ENCODE results near the gene ATP2B1.
A peak's percentile ranks its signal among the peaks of the same experiment; 100 is the strongest.

The ATP2B1 gene

GRCh38 chr12:89673603-89674002 lies 35.0 kb downstream of the ATP2B1 start:
- Histone ChIP-seq H3K27ac (no peak overlapping the region), H4K20me1 (peaks cover 25 to 100% (median 86%) of the 10 kb centered on the region in 11 experiments; a peak in 20 of 22 replicates)

GRCh38 chr12:89672589-89672979 lies 36.1 kb downstream of the ATP2B1 start:
- H3K9me3 ChIP-seq (replicated peaks in 1 of 11) = peaks cover 0 to 9% (median 0%) of the 10 kb centered on the region in 11 experiments; a peak in 5 of 22 replicates
- H3K4me1 ChIP-seq = peaks cover 0 to 75% (median 0%) of the 10 kb centered on the region in 10 experiments; a peak in 4 of 20 replicates
- H3K4me3 ChIP-seq = no peak overlapping the region
- peak overlapping the region in 2 of 11 experiments; percentile 13 to 43; a peak in 3 of 22 replicates for H3K4me2 ChIP-seq
- TF ChIP-seq Cebpa-rat (IDR thresholded peaks at IDR 0.05) = no peak
- H3K9ac ChIP-seq = no peak overlapping the region
- peaks cover 0 to 42% (median 5%) of the 10 kb centered on the region in 11 experiments; a peak in 12 of 22 replicates for H3K36me3 ChIP-seq
- no peak overlapping the region for H3K27ac ChIP-seq
- peaks cover 22 to 100% (median 88%) of the 10 kb centered on the region in 11 experiments; a peak in 19 of 22 replicates for H4K20me1 ChIP-seq
- H3K27me3 ChIP-seq = no peaks in the 10 kb centered on the region

More at GRCh38 chr12:89673603-89674002, 35.0 kb downstream of the ATP2B1 start:
- Histone ChIP-seq H3K4me1 (peaks cover 0 to 75% (median 0%) of the 10 kb centered on the region in 10 experiments; a peak in 4 of 20 replicates), H3K9ac (no peak overlapping the region), H3K27me3 (no peaks in the 10 kb centered on the region), H3K4me2 (peak overlapping the region in 2 of 11 experiments; percentile 1 to 2; a peak in 1 of 22 replicates), H3K9me3 (replicated peaks in 1 of 11) (peaks cover 0 to 8% (median 0%) of the 10 kb centered on the region in 11 experiments; a peak in 5 of 22 replicates), H3K4me3 (no peak overlapping the region), H3K36me3 (peaks cover 0 to 33% (median 0%) of the 10 kb centered on the region in 11 experiments; a peak in 9 of 22 replicates)
- TF ChIP-seq Cebpa-rat (IDR thresholded peaks at IDR 0.05) = no peak

- peaks cover 17 to 100% (median 87%) of the 10 kb centered on the region in 11 experiments; a peak in 19 of 22 replicates for H4K20me1 ChIP-seq
- H3K9me3 ChIP-seq (replicated peaks in 1 of 11) = peaks cover 0 to 9% (median 0%) of the 10 kb centered on the region in 11 experiments; a peak in 5 of 22 replicates
- peak overlapping the region in 1 of 11 experiments; percentile 43; a peak in 1 of 22 replicates for H3K4me2 ChIP-seq
- no peak for TF ChIP-seq Cebpa-rat (IDR thresholded peaks at IDR 0.05)
- H3K4me3 ChIP-seq = no peak overlapping the region
- H3K27me3 ChIP-seq = no peaks in the 10 kb centered on the region
- H3K36me3 ChIP-seq = peaks cover 0 to 47% (median 7%) of the 10 kb centered on the region in 11 experiments; a peak in 12 of 22 replicates
- no peak overlapping the region for H3K9ac ChIP-seq
- H3K4me1 ChIP-seq = peaks cover 0 to 79% (median 0%) of the 10 kb centered on the region in 10 experiments; a peak in 5 of 20 replicates
- H3K27ac ChIP-seq = no peak overlapping the region
These were observed 37.2 kb downstream of the ATP2B1 start for GRCh38 chr12:89671469-89671868.

GRCh38 chr12:89669197-89669596 lies 39.4 kb downstream of the ATP2B1 start:
- no peak overlapping the region for H3K4me3 ChIP-seq
- no peak for TF ChIP-seq Cebpa-rat (IDR thresholded peaks at IDR 0.05)
- no peak overlapping the region for H3K9ac ChIP-seq
- H3K27ac ChIP-seq = no peak overlapping the region
- peaks cover 0 to 86% (median under 1%) of the 10 kb centered on the region in 10 experiments; a peak in 6 of 20 replicates for H3K4me1 ChIP-seq
- H3K27me3 ChIP-seq = no peaks in the 10 kb centered on the region
- H3K9me3 ChIP-seq (replicated peaks in 1 of 11) = peaks cover 0 to 9% (median 0%) of the 10 kb centered on the region in 11 experiments; a peak in 5 of 22 replicates
- peaks cover 20 to 100% (median 83%) of the 10 kb centered on the region in 11 experiments; a peak in 18 of 22 replicates for H4K20me1 ChIP-seq
- peaks cover 0 to 47% (median 7%) of the 10 kb centered on the region in 11 experiments; a peak in 13 of 22 replicates for H3K36me3 ChIP-seq
- H3K4me2 ChIP-seq = peak overlapping the region in 2 of 11 experiments; percentile 16 to 26; a peak in 3 of 22 replicates

GRCh38 chr12:89665556-89665955 lies 43.1 kb downstream of the ATP2B1 start:
- Histone ChIP-seq H3K4me1 (peaks cover 0 to 76% (median 7%) of the 10 kb centered on the region in 10 experiments; a peak in 7 of 20 replicates), H3K27ac (no peak overlapping the region), H3K27me3 (no peaks in the 10 kb centered on the region), H3K9me3 (replicated peaks in 1 of 11) (peaks cover 0 to 5% (median 0%) of the 10 kb centered on the region in 11 experiments; a peak in 1 of 22 replicates), H3K4me3 (no peak overlapping the region), H3K36me3 (peaks cover 0 to 42% (median 7%) of the 10 kb centered on the region in 11 experiments; a peak in 12 of 22 replicates), H3K9ac (no peak overlapping the region), H3K4me2 (peak overlapping the region in 2 of 11 experiments; percentile 14 to 46; a peak in 1 of 22 replicates), H4K20me1 (peaks cover 27 to 100% (median 78%) of the 10 kb centered on the region in 11 experiments; a peak in 18 of 22 replicates)
- no peak for TF ChIP-seq Cebpa-rat (IDR thresholded peaks at IDR 0.05)

GRCh38 chr12:89664441-89664840 lies 44.2 kb downstream of the ATP2B1 start:
- TF ChIP-seq Cebpa-rat (IDR thresholded peaks at IDR 0.05) = no peak
- H3K4me1 ChIP-seq = peaks cover 0 to 75% (median 7%) of the 10 kb centered on the region in 10 experiments; a peak in 7 of 20 replicates
- no peak overlapping the region for H3K27ac ChIP-seq
- H3K9me3 ChIP-seq (replicated peaks in 1 of 11) = peaks cover 0 to 5% (median 0%) of the 10 kb centered on the region in 11 experiments; a peak in 1 of 22 replicates
- H3K4me3 ChIP-seq = no peak overlapping the region
- peak overlapping the region in 2 of 11 experiments; percentile 53 to 60; a peak in 4 of 22 replicates for H3K4me2 ChIP-seq
- H3K36me3 ChIP-seq = peaks cover 0 to 44% (median 7%) of the 10 kb centered on the region in 11 experiments; a peak in 10 of 22 replicates
- H3K9ac ChIP-seq = no peak overlapping the region
- H4K20me1 ChIP-seq = peaks cover 23 to 100% (median 85%) of the 10 kb centered on the region in 11 experiments; a peak in 18 of 22 replicates
- no peaks in the 10 kb centered on the region for H3K27me3 ChIP-seq

GRCh38 chr12:89663577-89664357 lies 44.9 kb downstream of the ATP2B1 start:
- Histone ChIP-seq H3K4me2 (peak overlapping the region in 3 of 11 experiments; percentile 3 to 60 (median 53); a peak in 5 of 22 replicates), H3K4me3 (no peak overlapping the region), H3K27ac (peak overlapping the region in 1 of 11 experiments; percentile 24; a peak in 1 of 22 replicates), H3K27me3 (no peaks in the 10 kb centered on the region), H3K9me3 (replicated peaks in 1 of 11) (peaks cover 0 to 5% (median 0%) of the 10 kb centered on the region in 11 experiments; a peak in 1 of 22 replicates), H4K20me1 (peaks cover 23 to 100% (median 85%) of the 10 kb centered on the region in 11 experiments; a peak in 17 of 22 replicates), H3K36me3 (peaks cover 0 to 38% (median 7%) of the 10 kb centered on the region in 11 experiments; a peak in 10 of 22 replicates), H3K4me1 (peaks cover 0 to 75% (median 7%) of the 10 kb centered on the region in 10 experiments; a peak in 7 of 20 replicates), H3K9ac (0 out of 22 replicates have a peak overlapping the region, but pooled peaks of 1 of the 11 experiments have one; percentile 32)
- TF ChIP-seq Cebpa-rat (IDR thresholded peaks at IDR 0.05) = no peak

GRCh38 chr12:89662623-89663022 lies 46.0 kb downstream of the ATP2B1 start:
- Histone ChIP-seq H3K4me2 (peak overlapping the region in 2 of 11 experiments; percentile 53 to 60; a peak in 3 of 22 replicates), H4K20me1 (peaks cover 20 to 100% (median 83%) of the 10 kb centered on the region in 11 experiments; a peak in 17 of 22 replicates), H3K4me1 (peaks cover 0 to 74% (median 7%) of the 10 kb centered on the region in 10 experiments; a peak in 7 of 20 replicates), H3K4me3 (no peak overlapping the region), H3K9me3 (replicated peaks in 1 of 11) (no peaks in the 10 kb centered on the region), H3K9ac (no peak overlapping the region), H3K27me3 (no peaks in the 10 kb centered on the region), H3K36me3 (peaks cover 0 to 27% (median 4%) of the 10 kb centered on the region in 11 experiments; a peak in 7 of 22 replicates), H3K27ac (no peak overlapping the region; a peak in 1 of 22 replicates)
- TF ChIP-seq Cebpa-rat (IDR thresholded peaks at IDR 0.05) = no peak
